SK-N-SH (cell line): ENCODE results near the gene TBX1.

Source experiments
- ELF1 ChIP-seq: IDR thresholded peaks from 2 replicates; pipeline ENCODE4 v1.4.0; 2012
- JUND ChIP-seq: IDR thresholded peaks from 2 replicates; pipeline ENCODE4 v1.4.0; 2012
- TF ChIP-seq, protein P1 (sequence below): fragments of 200-600 bp; sonication (generic); IDR thresholded peaks from 2 replicates; pipeline ENCODE4 v1.6.1; 2017; ENCODE audit warnings: antibody characterized with exemption, mild to moderate bottlenecking, moderate library complexity

DNA sequence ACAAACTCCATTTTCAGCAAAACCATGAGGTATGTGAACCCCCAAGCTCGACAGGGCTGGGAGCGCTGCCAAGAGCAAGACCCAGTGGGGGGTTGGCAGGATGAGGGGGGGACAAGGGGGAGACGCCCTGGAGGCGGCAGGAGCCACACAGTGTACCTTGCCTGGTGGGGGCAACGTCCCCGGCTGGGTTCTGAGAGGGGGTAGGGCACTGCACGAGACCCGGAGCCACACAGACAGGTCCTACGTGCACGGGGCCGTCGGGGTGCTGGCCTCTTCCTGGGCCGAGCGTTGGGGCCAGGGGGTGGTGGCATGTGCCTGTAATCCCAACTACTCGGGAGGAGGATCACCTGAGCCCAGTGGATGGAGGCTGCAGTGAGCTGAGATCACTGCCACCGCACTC is 28.8 kb downstream of the TBX1 start:
- TF ChIP-seq ELF1, result no peak
- TF ChIP-seq, protein P1, sequence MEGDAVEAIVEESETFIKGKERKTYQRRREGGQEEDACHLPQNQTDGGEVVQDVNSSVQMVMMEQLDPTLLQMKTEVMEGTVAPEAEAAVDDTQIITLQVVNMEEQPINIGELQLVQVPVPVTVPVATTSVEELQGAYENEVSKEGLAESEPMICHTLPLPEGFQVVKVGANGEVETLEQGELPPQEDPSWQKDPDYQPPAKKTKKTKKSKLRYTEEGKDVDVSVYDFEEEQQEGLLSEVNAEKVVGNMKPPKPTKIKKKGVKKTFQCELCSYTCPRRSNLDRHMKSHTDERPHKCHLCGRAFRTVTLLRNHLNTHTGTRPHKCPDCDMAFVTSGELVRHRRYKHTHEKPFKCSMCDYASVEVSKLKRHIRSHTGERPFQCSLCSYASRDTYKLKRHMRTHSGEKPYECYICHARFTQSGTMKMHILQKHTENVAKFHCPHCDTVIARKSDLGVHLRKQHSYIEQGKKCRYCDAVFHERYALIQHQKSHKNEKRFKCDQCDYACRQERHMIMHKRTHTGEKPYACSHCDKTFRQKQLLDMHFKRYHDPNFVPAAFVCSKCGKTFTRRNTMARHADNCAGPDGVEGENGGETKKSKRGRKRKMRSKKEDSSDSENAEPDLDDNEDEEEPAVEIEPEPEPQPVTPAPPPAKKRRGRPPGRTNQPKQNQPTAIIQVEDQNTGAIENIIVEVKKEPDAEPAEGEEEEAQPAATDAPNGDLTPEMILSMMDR, result no peak
- no peak for TF ChIP-seq JUND
